NT2/D1 (cell line): Measurements from ENCODE around the gene DLG3.

ENCODE experiments used
- DNase-seq: peaks from one replicate; pipeline ENCODE4 v3.0.0-alpha.2; 2011; ENCODE audit warnings: low read depth, low spot score
- H3K27me3 ChIP-seq: 2 replicates; pipeline ENCODE4 v1.6.0; 2011; ENCODE audit warnings: mild to moderate bottlenecking; ENCODE audit not compliant: insufficient read length, insufficient read depth
- H3K36me3 ChIP-seq: 2 replicates; pipeline ENCODE4 v1.6.1; 2011; ENCODE audit warnings: mild to moderate bottlenecking, low read length, mixed read lengths; ENCODE audit not compliant: insufficient read depth, insufficient read length
- H3K4me1 ChIP-seq: 2 replicates; pipeline ENCODE4 v1.5.1; 2011; ENCODE audit not compliant: insufficient read depth, insufficient read length
- H3K4me3 ChIP-seq: 2 replicates; pipeline ENCODE4 v1.5.1; 2011; ENCODE audit warnings: low read depth; ENCODE audit not compliant: insufficient read length
- H3K9ac ChIP-seq: 2 replicates; pipeline ENCODE4 v1.6.0; 2011; ENCODE audit warnings: low read depth; ENCODE audit not compliant: insufficient read length
- H3K9me3 ChIP-seq: 2 replicates; pipeline ENCODE4 v1.5.1; 2011; ENCODE audit warnings: mild to moderate bottlenecking, low read length; ENCODE audit not compliant: insufficient read depth
- SUZ12 ChIP-seq: IDR thresholded peaks from 2 replicates; pipeline ENCODE4 v1.6.1; 2011; ENCODE audit not compliant: insufficient read length, insufficient read depth; ENCODE audit errors: extremely low read depth
- YY1 ChIP-seq: IDR thresholded peaks from 2 replicates; pipeline ENCODE4 v1.6.1; 2011; ENCODE audit not compliant: insufficient read length, insufficient read depth
- ZNF274 ChIP-seq: IDR thresholded peaks from 2 replicates; pipeline ENCODE4 v1.6.1; 2011; ENCODE audit warnings: mild to moderate bottlenecking, low read depth, low read length

Gene DLG3

GRCh38 chrX:70527610-70528345 is 83.1 kb downstream of the DLG3 start:
- no peak for DNase-seq
- Histone ChIP-seq H3K27me3 (no peaks in the 10 kb centered on the region), H3K4me3 (no peak overlapping the region), H3K9ac (no peak overlapping the region), H3K9me3 (no peaks in the 10 kb centered on the region), H3K36me3 (no peaks in the 10 kb centered on the region), H3K4me1 (no peaks in the 10 kb centered on the region)
- no peak for TF ChIP-seq SUZ12
- TF ChIP-seq ZNF274, result no peak
- no peak for TF ChIP-seq YY1

DNA sequence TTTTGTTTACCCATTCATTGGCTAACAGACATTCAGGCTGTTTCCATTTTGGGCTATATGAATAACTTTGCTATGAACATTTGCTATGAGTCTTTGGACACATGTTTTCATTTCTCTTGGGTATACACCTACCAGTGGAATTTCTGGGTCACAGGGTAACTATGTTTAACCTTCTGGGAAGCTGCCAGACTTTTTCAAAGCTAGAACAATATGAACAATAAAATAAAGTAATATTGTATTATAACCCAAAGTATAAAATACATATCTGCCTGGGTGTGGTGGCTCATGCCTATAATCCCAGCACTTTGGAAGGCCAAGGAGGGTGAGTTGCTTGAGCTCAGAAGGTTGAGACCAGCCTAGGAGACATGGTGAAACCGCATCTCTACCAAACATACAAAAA is 90.6 kb downstream of the DLG3 start:
- Histone ChIP-seq H3K4me3 (no peak overlapping the region), H3K9ac (no peak overlapping the region), H3K27me3 (no peaks in the 10 kb centered on the region), H3K4me1 (no peaks in the 10 kb centered on the region), H3K36me3 (no peaks in the 10 kb centered on the region), H3K9me3 (no peaks in the 10 kb centered on the region)
- DNase-seq, result no peak
- no peak for TF ChIP-seq ZNF274
- TF ChIP-seq YY1, result no peak
- TF ChIP-seq SUZ12, result no peak

- Histone ChIP-seq H3K9me3 (no peaks in the 10 kb centered on the region), H3K9ac (no peak overlapping the region), H3K36me3 (no peaks in the 10 kb centered on the region), H3K4me1 (no peaks in the 10 kb centered on the region), H3K4me3 (no peak overlapping the region), H3K27me3 (no peaks in the 10 kb centered on the region)
- TF ChIP-seq YY1 (no peak), SUZ12 (no peak), ZNF274 (no peak)
- DNase-seq, result no peak
Observed at GRCh38 chrX:70549429-70549828, 104.8 kb downstream of the DLG3 start.

DNA sequence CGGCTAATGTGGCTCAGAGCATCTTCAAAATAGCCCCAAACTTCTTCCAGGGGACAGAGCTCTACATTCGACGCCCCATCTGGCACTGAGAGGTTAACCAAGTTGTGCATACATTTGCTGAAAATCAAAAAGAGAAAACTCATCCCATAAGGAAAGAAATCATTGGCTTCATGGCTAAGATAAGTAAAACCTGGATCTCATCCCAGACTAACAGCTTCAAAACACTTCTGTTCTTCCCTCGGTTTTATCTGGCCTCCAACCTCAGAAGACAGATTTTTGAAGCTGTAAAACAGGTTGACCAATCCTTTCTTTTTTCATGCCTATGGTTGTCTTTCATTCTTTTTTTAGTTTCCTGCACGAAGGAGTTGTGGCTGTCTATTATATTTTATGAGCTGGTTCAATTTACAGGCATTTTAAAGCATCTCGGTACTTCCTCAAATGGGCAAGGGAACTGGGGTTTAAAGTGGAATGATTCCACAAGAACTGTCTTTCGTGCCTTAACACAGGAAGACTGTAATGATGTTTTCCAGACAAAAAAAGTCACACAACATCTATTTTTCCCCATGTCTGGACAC is 107.6 kb downstream of the DLG3 start:
- H3K4me3 ChIP-seq, result no peak overlapping the region
- DNase-seq, result no peak
- no peaks in the 10 kb centered on the region for H3K4me1 ChIP-seq
- H3K9ac ChIP-seq, result no peak overlapping the region
- no peaks in the 10 kb centered on the region for H3K27me3 ChIP-seq
- no peaks in the 10 kb centered on the region for H3K36me3 ChIP-seq
- H3K9me3 ChIP-seq, result no peaks in the 10 kb centered on the region
- TF ChIP-seq ZNF274, result no peak
- TF ChIP-seq SUZ12, result no peak
- no peak for TF ChIP-seq YY1

DNA sequence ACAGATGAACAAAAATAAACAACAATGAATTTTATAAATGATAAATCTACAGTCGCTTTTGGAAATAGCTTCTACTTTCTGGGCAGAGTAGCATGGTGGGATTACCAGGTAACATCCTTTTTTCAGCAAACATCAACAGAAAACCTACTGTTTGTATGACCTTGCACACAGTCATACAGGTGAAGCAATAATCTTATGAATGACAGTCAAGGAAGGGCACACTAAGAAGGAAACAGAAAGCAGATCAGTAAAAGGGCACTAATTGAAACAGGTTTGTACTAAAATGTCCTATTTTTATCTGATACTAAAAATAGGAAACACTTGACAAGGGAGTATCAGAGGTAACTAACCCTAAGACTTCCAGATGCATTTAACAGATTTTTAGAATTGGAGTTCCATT is 108.9 kb downstream of the DLG3 start:
- H3K9ac ChIP-seq, result no peak overlapping the region
- no peak overlapping the region for H3K4me3 ChIP-seq
- no peak for DNase-seq
- TF ChIP-seq ZNF274, result no peak
- no peak for TF ChIP-seq SUZ12
- no peak for TF ChIP-seq YY1
- no peaks in the 10 kb centered on the region for H3K36me3 ChIP-seq
- H3K9me3 ChIP-seq, result no peaks in the 10 kb centered on the region
- no peaks in the 10 kb centered on the region for H3K4me1 ChIP-seq
- no peaks in the 10 kb centered on the region for H3K27me3 ChIP-seq

DNA sequence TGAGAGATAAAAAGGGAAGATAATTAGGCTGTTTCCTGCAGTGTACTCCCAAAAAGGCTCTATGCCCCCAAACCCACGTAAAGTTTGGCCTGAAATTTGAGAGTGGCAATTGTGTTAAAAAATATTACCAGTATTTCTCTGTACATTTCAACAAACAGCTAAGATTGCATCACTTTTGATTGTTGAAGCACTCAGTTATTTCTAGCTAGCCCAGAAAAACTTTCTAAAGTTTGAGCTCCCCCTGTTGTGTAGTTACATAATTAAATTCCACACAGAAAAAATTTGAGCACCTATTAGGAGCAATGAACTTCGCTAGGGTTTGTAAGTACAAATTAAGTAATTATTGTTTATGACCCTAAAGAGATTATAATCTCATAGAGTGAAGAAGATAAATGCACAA is 109.4 kb downstream of the DLG3 start:
- H3K4me3 ChIP-seq, result no peak overlapping the region
- no peaks in the 10 kb centered on the region for H3K27me3 ChIP-seq
- TF ChIP-seq YY1, result no peak
- no peak for TF ChIP-seq SUZ12
- TF ChIP-seq ZNF274, result no peak
- no peaks in the 10 kb centered on the region for H3K4me1 ChIP-seq
- H3K9ac ChIP-seq, result no peak overlapping the region
- no peaks in the 10 kb centered on the region for H3K36me3 ChIP-seq
- no peak for DNase-seq
- H3K9me3 ChIP-seq, result no peaks in the 10 kb centered on the region; the same call in 1 of the 2 replicates

GRCh38 chrX:70554523-70554922 is 109.9 kb downstream of the DLG3 start:
- no peak overlapping the region for H3K9ac ChIP-seq
- no peak for TF ChIP-seq ZNF274
- TF ChIP-seq YY1, result no peak
- TF ChIP-seq SUZ12, result no peak
- H3K27me3 ChIP-seq, result no peaks in the 10 kb centered on the region
- peaks cover 3% of the 10 kb centered on the region; the same call in 1 of the 2 replicates for H3K9me3 ChIP-seq
- no peaks in the 10 kb centered on the region for H3K36me3 ChIP-seq
- DNase-seq, result no peak
- H3K4me1 ChIP-seq, result no peaks in the 10 kb centered on the region
- H3K4me3 ChIP-seq, result no peak overlapping the region
